ENCODE measurements around the gene MINDY2.

DNA sequence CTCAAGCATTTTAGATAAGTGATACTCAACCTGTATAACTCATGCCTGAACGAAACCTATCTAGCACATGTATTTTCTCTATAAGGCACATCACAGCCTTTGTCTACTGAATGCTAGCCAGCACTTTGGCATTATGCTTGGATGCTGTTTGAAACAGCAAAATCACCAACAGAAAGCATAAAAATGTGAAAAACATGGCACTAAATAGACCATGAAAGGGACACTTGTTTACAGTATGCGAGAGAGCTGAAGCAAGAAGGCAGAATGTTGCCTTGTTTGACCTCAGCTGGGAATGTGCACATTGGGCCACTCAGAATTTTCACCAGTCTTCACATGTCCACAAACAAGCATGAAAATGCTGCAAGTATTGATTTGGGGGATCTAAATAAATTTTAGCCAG is 59.5 kb downstream of the MINDY2 start:
- no peak for TF ChIP-seq POLR2AphosphoS5 (IDR thresholded peaks at IDR 0.05; ENCODE audit: low read depth, low read length)
- TF ChIP-seq POLR2A (IDR thresholded peaks at IDR 0.05; ENCODE audit: low read depth, low read length): no peak
